ENCODE measurements around the gene GOLT1A.

Gene GOLT1A

DNA sequence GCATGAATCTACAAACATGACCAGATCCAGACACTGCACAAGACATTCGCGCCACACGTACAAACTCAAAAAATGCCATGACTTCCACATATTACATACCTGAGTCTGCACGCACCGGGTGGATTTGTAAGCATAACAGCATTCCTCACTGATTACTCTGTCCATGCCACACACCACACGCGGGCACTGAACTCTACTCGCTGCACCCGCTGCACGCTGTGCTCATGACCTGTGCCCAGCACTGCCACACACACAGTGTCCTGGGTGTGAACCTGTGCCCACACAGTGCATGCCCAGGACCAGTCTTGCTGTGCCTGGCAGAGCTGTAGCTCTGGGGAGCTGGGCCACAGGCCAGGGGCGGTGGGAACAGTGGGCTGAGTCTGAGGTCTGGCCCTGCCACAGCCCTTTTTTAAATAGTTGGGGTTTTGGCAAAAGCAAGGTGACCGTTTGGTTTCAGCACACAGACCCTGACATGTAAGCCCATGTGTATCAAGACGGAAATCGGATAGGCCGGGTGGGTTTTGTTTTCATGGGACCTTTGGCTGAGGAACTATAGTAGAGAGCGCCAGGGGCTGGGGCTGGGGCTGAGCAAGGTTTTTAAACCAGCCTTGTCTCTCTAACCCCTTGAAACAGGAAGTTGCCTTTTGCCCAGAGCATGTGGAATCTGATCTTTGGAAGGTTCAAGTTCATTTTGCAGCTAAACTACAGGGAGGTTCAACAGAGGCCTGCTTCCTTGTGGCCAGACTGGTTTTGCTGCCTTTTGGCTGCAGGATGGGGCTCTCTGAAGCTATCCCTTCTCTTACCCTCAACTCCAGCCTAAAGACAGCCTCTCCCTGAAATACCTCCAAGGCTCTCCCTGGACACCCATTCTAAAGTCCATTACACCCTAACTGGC lies 12.3 kb upstream of the GOLT1A start:
- Histone ChIP-seq H3K36me3 (ENCODE audit: insufficient read depth, low read depth, low read length) (peaks cover 20% of the 10 kb centered on the region; the same call in 1 of the 2 replicates), H3K9ac (ENCODE audit: low read depth, low read length) (no peak overlapping the region), H3K27ac (ENCODE audit: low read length) (no peak overlapping the region), H3K27me3 (ENCODE audit: insufficient read depth, low read length) (no peaks in the 10 kb centered on the region), H3K9me3 (ENCODE audit: insufficient read depth, low read depth, low read length) (no peaks in the 10 kb centered on the region), H3K4me1 (ENCODE audit: insufficient read depth, low read length) (no peaks in the 10 kb centered on the region), H3K4me3 (ENCODE audit: low read length) (no peak overlapping the region)

DNA sequence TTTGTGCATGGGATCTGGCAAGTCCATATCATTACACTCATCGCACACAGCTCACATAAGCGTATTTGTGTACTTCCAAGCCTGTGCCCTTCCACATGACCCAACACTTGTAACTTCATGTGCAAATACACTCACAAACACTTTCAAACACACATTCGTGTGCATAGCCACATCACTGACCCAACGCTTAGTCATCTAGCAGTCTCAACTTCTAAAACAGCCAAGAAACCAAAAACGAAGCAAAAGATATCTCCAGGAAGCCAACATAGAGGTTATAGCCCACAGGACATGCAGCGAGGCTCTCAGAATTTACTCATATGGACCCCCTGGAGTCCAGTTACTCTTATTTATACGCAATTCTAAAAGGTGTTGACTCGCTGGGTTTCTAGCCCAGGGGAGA lies 10.9 kb upstream of the GOLT1A start:
- H3K27me3 ChIP-seq (ENCODE audit: insufficient read depth, low read length) = no peaks in the 10 kb centered on the region
- H3K9ac ChIP-seq (ENCODE audit: low read depth, low read length) = no peak overlapping the region
- no peaks in the 10 kb centered on the region for H3K4me1 ChIP-seq (ENCODE audit: insufficient read depth, low read length)
- H3K4me3 ChIP-seq (ENCODE audit: low read length) = no peak overlapping the region
- peaks cover 20% of the 10 kb centered on the region; the same call in 1 of the 2 replicates for H3K36me3 ChIP-seq (ENCODE audit: insufficient read depth, low read depth, low read length)
- no peak overlapping the region for H3K27ac ChIP-seq (ENCODE audit: low read length)
- H3K9me3 ChIP-seq (ENCODE audit: insufficient read depth, low read depth, low read length) = no peaks in the 10 kb centered on the region

DNA sequence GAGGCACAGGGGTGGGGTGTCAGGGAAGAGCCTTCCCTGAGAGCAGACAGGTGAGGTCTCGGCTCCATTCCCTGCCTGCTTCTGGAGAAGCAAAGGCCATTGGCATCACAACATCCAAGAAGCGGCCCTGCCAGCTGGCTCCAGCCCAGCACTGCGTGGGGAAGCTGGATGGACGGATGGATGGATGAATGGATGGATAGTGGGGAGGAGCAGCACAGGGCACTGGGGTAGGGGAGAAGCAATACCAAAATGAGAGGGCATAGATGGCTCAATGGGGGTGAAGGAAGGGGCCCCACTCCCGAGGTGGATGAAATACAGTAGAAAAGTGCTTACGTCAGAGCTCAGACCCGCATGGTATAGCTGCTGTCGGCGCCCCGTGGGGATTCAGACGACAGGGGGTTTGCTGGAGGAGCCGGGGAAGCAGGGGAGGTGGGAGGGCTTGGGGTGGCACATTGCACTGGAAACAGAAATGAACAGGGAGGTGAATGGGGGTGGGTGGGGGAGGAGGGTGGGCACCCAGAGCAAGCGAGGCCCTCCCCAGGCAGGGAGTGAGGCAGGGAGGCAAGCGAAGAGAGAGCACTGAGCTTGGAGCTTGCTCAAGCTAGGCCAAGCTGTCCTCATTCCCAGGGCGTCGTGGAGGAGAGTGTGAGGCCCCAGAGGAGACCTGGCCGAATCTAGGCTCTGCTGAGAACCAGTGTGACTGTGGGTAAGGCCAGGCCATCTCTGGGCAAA lies 9.5 kb upstream of the GOLT1A start:
- H3K4me1 ChIP-seq (ENCODE audit: insufficient read depth, low read length) = no peaks in the 10 kb centered on the region

DNA sequence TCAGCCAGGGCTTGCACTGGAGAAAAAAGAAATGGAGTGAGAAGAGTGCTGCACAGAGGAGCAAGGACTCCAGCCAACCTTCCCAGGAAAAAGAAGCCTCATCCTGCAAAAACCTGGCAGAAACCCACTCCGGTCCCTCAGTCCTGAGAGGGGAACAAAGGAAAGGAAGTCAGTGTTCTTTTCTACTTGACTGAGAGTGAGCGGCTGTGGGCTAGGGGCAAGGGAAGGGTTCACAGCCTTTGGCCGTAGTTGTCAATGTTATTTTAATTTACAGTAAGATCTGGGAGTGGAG lies 8.9 kb upstream of the GOLT1A start:
- Histone ChIP-seq H3K4me1 (ENCODE audit: insufficient read depth, low read length) (no peaks in the 10 kb centered on the region), H3K9me3 (ENCODE audit: insufficient read depth, low read depth, low read length) (no peaks in the 10 kb centered on the region), H3K27ac (ENCODE audit: low read length) (no peak overlapping the region), H3K9ac (ENCODE audit: low read depth, low read length) (no peak overlapping the region), H3K27me3 (ENCODE audit: insufficient read depth, low read length) (no peaks in the 10 kb centered on the region), H3K4me3 (ENCODE audit: low read length) (no peak overlapping the region), H3K36me3 (ENCODE audit: insufficient read depth, low read depth, low read length) (peaks cover 14% of the 10 kb centered on the region; the same call in 1 of the 2 replicates)

More for the DNA sequence above, 9.5 kb upstream of the GOLT1A start:
- no peaks in the 10 kb centered on the region for H3K27me3 ChIP-seq (ENCODE audit: insufficient read depth, low read length)
- H3K36me3 ChIP-seq (ENCODE audit: insufficient read depth, low read depth, low read length) = peaks cover 14% of the 10 kb centered on the region; the same call in 1 of the 2 replicates
- H3K27ac ChIP-seq (ENCODE audit: low read length) = no peak overlapping the region
- no peaks in the 10 kb centered on the region for H3K9me3 ChIP-seq (ENCODE audit: insufficient read depth, low read depth, low read length)
- no peak overlapping the region for H3K4me3 ChIP-seq (ENCODE audit: low read length)
- no peak overlapping the region for H3K9ac ChIP-seq (ENCODE audit: low read depth, low read length)

DNA sequence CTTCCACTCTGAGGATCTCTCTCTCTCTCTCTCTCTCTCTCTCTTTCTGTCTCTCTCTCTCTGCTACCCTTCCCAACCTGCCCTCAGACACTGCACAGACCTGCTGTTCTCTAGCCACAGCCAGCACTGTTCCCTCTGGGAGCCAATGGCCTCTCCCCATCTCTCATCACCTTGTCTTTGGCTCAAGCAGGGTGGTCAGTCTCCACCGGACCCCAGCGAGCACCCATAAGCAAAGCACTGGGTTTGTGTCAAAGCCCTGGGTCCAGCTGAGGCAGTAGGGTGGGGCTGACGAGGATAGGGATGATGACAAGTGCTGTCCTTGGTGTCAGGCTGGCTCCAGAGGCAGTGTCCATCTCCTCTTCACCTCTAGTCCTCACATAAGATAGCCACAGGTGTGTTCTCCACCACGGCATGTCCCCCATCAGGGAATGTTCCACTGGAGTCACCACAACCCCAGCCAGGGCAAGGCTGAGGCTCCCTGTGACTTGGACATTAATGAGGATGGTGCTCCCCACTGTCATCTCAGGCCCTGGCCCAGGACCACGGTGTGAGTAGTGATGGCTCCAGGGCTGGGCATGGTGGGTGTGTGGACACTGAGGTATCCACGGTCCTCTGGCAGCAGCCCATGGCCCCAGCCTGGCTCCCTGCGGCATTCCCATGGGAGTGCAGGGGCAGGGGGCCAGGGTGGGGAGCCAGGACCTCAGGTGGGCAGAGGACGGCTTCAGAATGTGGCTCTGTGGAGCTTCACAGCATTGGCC lies 8.4 kb upstream of the GOLT1A start:
- H3K36me3 ChIP-seq (ENCODE audit: insufficient read depth, low read depth, low read length) = peaks cover 8% of the 10 kb centered on the region; the same call in 1 of the 2 replicates
- no peaks in the 10 kb centered on the region for H3K27me3 ChIP-seq (ENCODE audit: insufficient read depth, low read length)
- H3K4me3 ChIP-seq (ENCODE audit: low read length) = no peak overlapping the region
- no peaks in the 10 kb centered on the region for H3K9me3 ChIP-seq (ENCODE audit: insufficient read depth, low read depth, low read length)
- no peaks in the 10 kb centered on the region for H3K4me1 ChIP-seq (ENCODE audit: insufficient read depth, low read length)
- H3K27ac ChIP-seq (ENCODE audit: low read length) = no peak overlapping the region
- H3K9ac ChIP-seq (ENCODE audit: low read depth, low read length) = no peak overlapping the region

DNA sequence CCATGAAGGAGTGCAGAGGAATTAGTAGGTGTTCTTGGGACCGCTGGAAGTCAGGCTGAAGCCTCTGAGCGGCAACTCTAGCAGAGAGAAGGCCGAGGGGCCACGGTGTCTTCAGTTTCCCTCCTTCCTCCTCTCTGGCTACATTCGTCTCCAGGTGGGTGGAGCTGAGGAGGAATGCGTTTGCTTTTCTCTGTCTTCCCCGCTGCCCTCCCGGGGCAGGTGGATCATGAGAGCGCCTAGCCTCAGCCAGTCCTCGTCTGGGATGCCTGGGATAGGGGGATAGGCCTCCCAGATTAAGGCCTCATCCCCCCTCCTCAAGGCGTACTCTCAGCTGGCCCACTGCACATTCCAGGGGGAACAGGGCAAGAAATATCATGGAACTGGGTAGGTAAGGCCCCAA lies 7.5 kb upstream of the GOLT1A start:
- Histone ChIP-seq H3K36me3 (ENCODE audit: insufficient read depth, low read depth, low read length) (peaks cover 4% of the 10 kb centered on the region; the same call in 1 of the 2 replicates), H3K27ac (ENCODE audit: low read length) (no peak overlapping the region), H3K27me3 (ENCODE audit: insufficient read depth, low read length) (no peaks in the 10 kb centered on the region), H3K4me3 (ENCODE audit: low read length) (no peak overlapping the region), H3K9ac (ENCODE audit: low read depth, low read length) (no peak overlapping the region), H3K9me3 (ENCODE audit: insufficient read depth, low read depth, low read length) (no peaks in the 10 kb centered on the region), H3K4me1 (ENCODE audit: insufficient read depth, low read length) (no peaks in the 10 kb centered on the region)

DNA sequence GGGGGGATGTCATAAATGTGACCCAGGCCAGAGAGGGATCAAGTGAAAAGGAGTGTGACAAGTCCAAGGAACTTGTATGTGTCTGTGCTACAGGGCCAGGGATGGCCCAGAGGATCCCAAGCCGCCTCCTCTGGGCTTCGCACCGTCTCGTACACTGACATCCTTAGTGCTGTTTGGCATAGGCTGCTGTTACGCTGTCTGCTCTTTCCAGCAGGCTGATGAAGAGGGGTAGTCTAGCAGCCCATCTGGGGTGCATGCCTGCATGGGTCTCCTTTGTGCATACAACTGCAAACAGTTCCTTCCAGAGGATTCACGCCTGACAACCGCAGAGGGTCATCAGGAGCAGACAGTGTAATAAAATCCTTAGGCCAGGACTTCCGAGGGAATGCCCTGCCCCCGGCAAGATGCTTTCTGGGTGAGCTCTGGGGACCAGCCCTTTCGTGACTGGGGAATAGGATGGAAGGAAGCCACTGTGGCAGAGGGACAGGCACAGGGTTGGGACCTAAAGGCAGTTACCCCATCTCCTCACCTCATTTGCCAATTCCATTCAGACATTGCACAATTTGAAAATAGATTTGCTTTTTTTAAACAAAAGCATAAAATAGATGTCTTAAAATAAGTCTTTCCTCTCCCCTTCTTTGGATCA lies 6.3 kb upstream of the GOLT1A start:
- H3K4me3 ChIP-seq (ENCODE audit: low read length) = no peak overlapping the region
- H3K36me3 ChIP-seq (ENCODE audit: insufficient read depth, low read depth, low read length) = peaks cover 4% of the 10 kb centered on the region; the same call in 1 of the 2 replicates
- H3K9ac ChIP-seq (ENCODE audit: low read depth, low read length) = no peak overlapping the region
- no peaks in the 10 kb centered on the region for H3K4me1 ChIP-seq (ENCODE audit: insufficient read depth, low read length)
- no peak overlapping the region for H3K27ac ChIP-seq (ENCODE audit: low read length)
- H3K9me3 ChIP-seq (ENCODE audit: insufficient read depth, low read depth, low read length) = no peaks in the 10 kb centered on the region
- no peaks in the 10 kb centered on the region for H3K27me3 ChIP-seq (ENCODE audit: insufficient read depth, low read length)

DNA sequence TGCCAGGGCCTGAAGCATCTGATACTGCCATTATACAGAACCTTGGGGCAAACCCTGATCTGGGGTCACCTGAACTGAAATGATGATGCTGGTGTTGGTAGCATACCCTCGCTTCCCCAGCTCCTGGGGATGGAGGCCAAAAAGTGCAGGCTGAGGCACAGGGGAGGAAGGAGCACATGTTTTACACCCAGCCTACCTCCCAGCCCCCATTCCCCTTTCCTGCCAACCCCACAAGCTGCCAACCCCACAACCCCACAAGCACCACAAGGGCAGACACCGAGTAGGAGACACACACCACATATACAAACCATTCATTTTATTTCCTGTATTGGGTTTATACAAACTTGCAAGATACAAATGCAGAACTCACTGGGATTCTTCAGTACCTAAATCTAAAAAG lies 4.8 kb upstream of the GOLT1A start:
- Histone ChIP-seq H3K4me3 (ENCODE audit: low read length) (no peak overlapping the region), H3K9ac (ENCODE audit: low read depth, low read length) (no peak overlapping the region), H3K27me3 (ENCODE audit: insufficient read depth, low read length) (no peaks in the 10 kb centered on the region), H3K4me1 (ENCODE audit: insufficient read depth, low read length) (no peaks in the 10 kb centered on the region), H3K36me3 (ENCODE audit: insufficient read depth, low read depth, low read length) (peaks cover 4% of the 10 kb centered on the region; the same call in 1 of the 2 replicates), H3K9me3 (ENCODE audit: insufficient read depth, low read depth, low read length) (no peaks in the 10 kb centered on the region), H3K27ac (ENCODE audit: low read length) (no peak overlapping the region)

DNA sequence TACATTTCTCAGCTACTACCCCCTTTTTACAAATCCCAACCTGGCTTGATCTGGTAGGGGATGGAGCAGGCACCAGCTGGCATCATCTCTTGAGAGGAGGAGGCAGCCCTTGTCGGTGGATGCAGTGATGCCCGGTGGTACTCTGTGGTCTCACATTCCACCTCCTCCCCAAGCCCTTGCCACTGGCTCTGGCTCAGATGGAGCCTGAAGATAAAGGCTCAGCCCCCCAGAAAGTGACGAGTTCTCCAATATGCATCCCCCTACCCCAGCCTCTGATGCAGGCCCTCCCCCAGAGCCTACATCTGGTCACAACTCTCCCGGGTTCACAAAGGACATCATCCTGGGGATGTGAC lies 3.8 kb upstream of the GOLT1A start:
- no peak overlapping the region for H3K4me3 ChIP-seq (ENCODE audit: low read length)
- peaks cover 4% of the 10 kb centered on the region; the same call in 1 of the 2 replicates for H3K27me3 ChIP-seq (ENCODE audit: insufficient read depth, low read length)
- no peaks in the 10 kb centered on the region for H3K9me3 ChIP-seq (ENCODE audit: insufficient read depth, low read depth, low read length)
- no peak overlapping the region for H3K27ac ChIP-seq (ENCODE audit: low read length)
- no peak overlapping the region for H3K9ac ChIP-seq (ENCODE audit: low read depth, low read length)
- H3K4me1 ChIP-seq (ENCODE audit: insufficient read depth, low read length) = no peaks in the 10 kb centered on the region
- H3K36me3 ChIP-seq (ENCODE audit: insufficient read depth, low read depth, low read length) = peaks cover 4% of the 10 kb centered on the region; the same call in 1 of the 2 replicates

DNA sequence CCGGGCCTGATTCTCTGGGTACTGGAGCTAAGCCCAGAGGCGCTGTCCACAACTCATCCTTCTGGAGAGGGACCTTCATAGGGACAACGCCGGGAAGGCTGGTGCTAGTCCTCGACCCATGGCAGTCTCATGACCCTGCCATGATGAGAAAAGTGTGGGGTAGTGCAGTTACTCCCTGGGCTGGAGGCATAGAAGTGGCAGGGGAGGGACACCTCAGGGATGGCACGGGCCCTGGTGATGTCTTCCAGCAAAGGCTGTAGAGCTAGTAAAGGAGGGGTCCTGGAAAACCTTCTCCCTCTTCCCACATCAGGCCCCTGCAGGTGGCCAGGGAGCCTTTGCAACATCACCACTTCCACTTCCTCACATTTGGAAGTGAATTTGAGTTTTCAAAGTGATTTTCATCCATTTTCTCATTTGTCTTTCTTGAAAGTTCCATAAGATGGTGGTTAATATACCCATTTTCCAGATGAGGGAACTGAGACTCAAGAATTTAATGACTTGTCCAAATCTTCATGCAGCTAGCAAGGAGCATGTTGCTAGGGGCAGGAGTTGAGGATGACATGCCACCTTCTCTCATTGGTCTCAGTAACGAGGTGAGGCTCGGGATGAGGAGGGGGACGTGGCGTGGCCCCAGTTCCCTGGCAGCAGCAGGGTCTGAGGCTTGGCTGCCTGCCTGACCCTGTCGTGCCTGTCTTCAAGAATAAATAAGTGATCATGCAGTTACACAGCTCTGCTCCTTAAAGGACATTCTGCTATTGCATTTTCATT lies 3.3 kb upstream of the GOLT1A start:
- Histone ChIP-seq H3K9me3 (ENCODE audit: insufficient read depth, low read depth, low read length) (no peaks in the 10 kb centered on the region), H3K27me3 (ENCODE audit: insufficient read depth, low read length) (peaks cover 4% of the 10 kb centered on the region; the same call in 1 of the 2 replicates), H3K9ac (ENCODE audit: low read depth, low read length) (no peak overlapping the region), H3K36me3 (ENCODE audit: insufficient read depth, low read depth, low read length) (peaks cover 1% of the 10 kb centered on the region; the same call in 1 of the 2 replicates), H3K27ac (ENCODE audit: low read length) (no peak overlapping the region), H3K4me3 (ENCODE audit: low read length) (no peak overlapping the region), H3K4me1 (ENCODE audit: insufficient read depth, low read length) (no peaks in the 10 kb centered on the region)
